ENCODE results near the gene CALML3. TPM values are rescaled to one million over a fixed set of nuclear protein-coding genes. Genes with fewer than 3 reads are reported as not detected.
A peak's percentile ranks its signal among the peaks of the same experiment; 100 is the strongest.

CALML3 gene
- polyA plus RNA-seq, 10 donors: 0.10 to 0.49 (median 0.19) TPM

GRCh38 chr10:5538892-5539651 lies 14.3 kb downstream of the CALML3 start:
- DNase-seq: no peak

GRCh38 chr10:5540080-5540479 lies 15.3 kb downstream of the CALML3 start:
- DNase-seq: no peak

- DNase-seq: no peak
Observed at GRCh38 chr10:5540891-5541290, 16.1 kb downstream of the CALML3 start.

- no peak for DNase-seq
Observed at GRCh38 chr10:5542100-5542499, 17.3 kb downstream of the CALML3 start.

- DNase-seq: no peak
Observed at GRCh38 chr10:5543623-5544022, 18.9 kb downstream of the CALML3 start.

- DNase-seq: no peak
Observed at GRCh38 chr10:5544216-5544805, 19.6 kb downstream of the CALML3 start.

- DNase-seq: no peak
Observed at GRCh38 chr10:5545011-5545410, 20.2 kb downstream of the CALML3 start.

GRCh38 chr10:5545426-5545777 lies 20.6 kb downstream of the CALML3 start:
- no peak for DNase-seq

- peak in 1 of 3 donors; percentile 46 for DNase-seq
Observed at GRCh38 chr10:5545778-5546710, 21.3 kb downstream of the CALML3 start.

GRCh38 chr10:5546891-5547680 lies 22.3 kb downstream of the CALML3 start:
- no peak for DNase-seq

GRCh38 chr10:5547681-5547930 lies 22.8 kb downstream of the CALML3 start:
- DNase-seq: peak in 2 of 3 donors; percentile 41 to 76

GRCh38 chr10:5547931-5548660 lies 23.3 kb downstream of the CALML3 start:
- DNase-seq: no peak

GRCh38 chr10:5549462-5550249 lies 24.9 kb downstream of the CALML3 start:
- no peak for DNase-seq

GRCh38 chr10:5550250-5550545 lies 25.4 kb downstream of the CALML3 start:
- DNase-seq: no peak

- DNase-seq: no peak
Observed at GRCh38 chr10:5550621-5551530, 26.1 kb downstream of the CALML3 start.

- no peak for DNase-seq
Observed at GRCh38 chr10:5551531-5552375, 27.0 kb downstream of the CALML3 start.

- DNase-seq: no peak
Observed at GRCh38 chr10:5552376-5553321, 27.9 kb downstream of the CALML3 start.
